ENCODE measurements around the gene CLDN24.

GRCh38 chr4:183286590-183287308, 35.5 kb downstream of the CLDN24 start:
- TF ChIP-seq, protein P1, sequence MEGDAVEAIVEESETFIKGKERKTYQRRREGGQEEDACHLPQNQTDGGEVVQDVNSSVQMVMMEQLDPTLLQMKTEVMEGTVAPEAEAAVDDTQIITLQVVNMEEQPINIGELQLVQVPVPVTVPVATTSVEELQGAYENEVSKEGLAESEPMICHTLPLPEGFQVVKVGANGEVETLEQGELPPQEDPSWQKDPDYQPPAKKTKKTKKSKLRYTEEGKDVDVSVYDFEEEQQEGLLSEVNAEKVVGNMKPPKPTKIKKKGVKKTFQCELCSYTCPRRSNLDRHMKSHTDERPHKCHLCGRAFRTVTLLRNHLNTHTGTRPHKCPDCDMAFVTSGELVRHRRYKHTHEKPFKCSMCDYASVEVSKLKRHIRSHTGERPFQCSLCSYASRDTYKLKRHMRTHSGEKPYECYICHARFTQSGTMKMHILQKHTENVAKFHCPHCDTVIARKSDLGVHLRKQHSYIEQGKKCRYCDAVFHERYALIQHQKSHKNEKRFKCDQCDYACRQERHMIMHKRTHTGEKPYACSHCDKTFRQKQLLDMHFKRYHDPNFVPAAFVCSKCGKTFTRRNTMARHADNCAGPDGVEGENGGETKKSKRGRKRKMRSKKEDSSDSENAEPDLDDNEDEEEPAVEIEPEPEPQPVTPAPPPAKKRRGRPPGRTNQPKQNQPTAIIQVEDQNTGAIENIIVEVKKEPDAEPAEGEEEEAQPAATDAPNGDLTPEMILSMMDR (conservative IDR thresholded peaks at IDR 0.05 in 1 of 2, IDR thresholded peaks at IDR 0.05 in 1 of 2; ENCODE audit: low read depth in 1 of 2, low read length in 2 of 2) = no peak
- TF ChIP-seq EZH2 (IDR thresholded peaks at IDR 0.05; ENCODE audit: low read length, missing control alignments) = no peak
